GM20000 (cell line): ENCODE results near the gene STK36.

ENCODE experiments used
- DNase-seq: peaks from one replicate; pipeline ENCODE4 v3.0.0; 2012; ENCODE audit warnings: low spot score
- CTCF ChIP-seq: IDR thresholded peaks from 2 replicates; pipeline ENCODE4 v1.5.1; 2012; ENCODE audit warnings: mild to moderate bottlenecking, control low read depth; ENCODE audit errors: extremely low read depth, missing control alignments

Gene STK36

GRCh38 chr2:218698885-218699284 is 27.0 kb downstream of the STK36 start:
- DNase-seq = no peak
- no peak for TF ChIP-seq CTCF

GRCh38 chr2:218701806-218702205 is 29.9 kb downstream of the STK36 start:
- DNase-seq = no peak
- no peak for TF ChIP-seq CTCF

GRCh38 chr2:218703341-218703740 is 31.5 kb downstream of the STK36 start:
- no peak for TF ChIP-seq CTCF
- DNase-seq = no peak

DNA sequence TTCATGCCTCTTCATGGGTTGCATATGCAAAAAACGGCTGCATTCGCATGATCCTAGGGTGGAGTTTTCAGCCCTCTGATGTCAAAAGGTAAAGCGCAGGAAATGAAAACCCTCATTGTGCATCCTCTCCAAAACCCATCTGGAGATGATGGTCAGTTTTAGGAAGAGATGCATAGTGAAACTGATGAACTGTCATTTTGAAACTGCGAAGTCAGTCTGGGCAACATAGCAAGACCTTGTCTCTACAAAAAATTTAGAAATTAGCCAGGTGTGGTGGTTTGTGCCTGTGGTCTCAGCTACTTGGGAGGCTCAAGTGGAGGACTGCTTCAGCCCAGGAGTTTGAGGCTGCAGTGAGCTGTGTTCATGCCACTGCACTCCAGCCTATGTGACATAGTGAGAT is 36.2 kb downstream of the STK36 start:
- peak; percentile 37 for DNase-seq
- TF ChIP-seq CTCF = no peak

DNA sequence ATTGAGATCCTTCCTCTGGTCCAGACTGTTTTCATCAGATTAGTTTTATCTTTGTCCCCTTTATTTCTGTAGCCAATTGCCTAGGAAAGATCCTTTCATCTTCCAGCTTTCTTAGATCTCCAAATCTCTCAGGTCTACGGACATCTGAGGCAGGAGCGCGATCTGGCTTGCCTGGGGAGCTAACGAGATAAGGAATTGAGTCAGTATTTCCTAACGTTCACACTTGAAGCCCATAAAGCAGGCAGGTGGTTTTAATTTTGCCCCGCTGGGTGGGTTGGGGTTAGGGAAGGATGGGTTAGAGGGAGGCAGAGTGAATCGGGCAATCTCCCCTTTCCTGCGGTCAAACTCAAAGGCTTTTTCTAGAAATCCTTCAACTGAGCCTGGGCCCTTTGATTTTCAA is 38.0 kb downstream of the STK36 start:
- no peak for TF ChIP-seq CTCF
- no peak for DNase-seq

DNA sequence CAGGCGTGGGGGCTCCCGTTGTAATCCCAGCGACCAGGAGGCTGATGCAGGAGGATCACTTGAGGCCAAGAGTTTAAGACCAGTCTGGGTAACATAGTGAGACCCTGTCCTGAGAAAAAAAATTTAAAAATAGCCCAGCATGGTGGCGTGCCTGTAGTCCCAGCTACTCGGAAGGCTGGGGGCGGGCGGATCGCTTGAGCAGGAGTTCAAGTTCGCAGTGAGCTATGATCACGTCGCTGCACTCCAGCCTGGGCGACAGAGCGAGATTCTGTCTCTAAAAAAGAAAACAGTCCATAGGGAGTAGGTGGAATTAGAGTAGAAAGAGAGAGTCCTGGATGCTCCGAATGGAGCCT is 38.4 kb downstream of the STK36 start:
- TF ChIP-seq CTCF = no peak

DNA sequence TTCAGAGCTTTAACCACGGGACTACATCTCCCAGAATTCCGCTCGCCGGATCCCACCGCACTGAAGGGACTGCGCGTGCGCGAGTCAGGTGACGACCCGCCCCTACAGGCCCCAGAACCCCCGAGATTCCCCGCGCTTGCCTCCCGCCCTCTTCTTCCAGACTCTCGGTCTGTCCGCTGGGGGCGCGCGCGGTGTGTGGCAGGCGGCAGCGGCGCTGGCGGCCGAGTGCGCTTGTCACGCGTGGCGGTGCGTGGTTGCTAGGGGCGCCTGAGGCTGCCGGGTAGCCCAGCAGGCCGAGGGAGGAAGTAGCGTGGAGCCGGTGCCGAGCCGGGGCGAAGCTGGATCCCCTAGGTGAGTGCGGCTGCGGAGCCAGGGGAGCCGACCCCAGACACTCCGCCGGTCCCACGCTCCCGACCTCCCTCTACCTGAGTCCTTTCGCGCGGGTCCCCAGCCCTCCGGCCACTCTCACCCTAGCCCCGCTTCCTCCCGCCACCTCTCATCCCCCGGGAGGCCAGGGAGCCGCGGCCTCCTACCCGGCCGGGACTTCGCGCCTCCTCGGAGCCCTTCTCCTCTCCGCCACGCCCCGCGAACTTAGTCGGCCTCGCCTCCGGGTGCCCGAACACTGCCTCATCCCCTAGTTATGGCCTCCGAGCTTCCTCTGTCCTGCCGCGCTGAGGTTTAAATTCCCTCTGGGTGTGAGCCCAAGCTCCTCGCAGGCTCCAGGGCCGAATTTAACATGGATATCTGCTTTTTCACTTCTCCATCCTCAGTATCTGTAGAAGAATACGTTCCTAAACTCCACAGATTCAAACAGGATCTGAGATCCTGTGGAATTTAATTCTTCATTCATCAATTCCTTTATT is 39.0 kb downstream of the STK36 start, which contains the start of gene TTLL4:
TSS of gene TTLL4 (plus strand) at position 149 of the 863 bp plus-strand sequence. CDS start 26,842 bp downstream, outside the sequence.
- peak; percentile 87 for TF ChIP-seq CTCF
- peak; percentile 98 for DNase-seq

More for the DNA sequence above, 38.4 kb downstream of the STK36 start:
- DNase-seq = no peak
